Testis (tissue), 2 donors: ENCODE measurements around the gene LYST.

Experiments used
- POLR2A ChIP-seq: fragments of 450-650 bp; IDR thresholded peaks from one replicate; pipeline ENCODE4 v1.6.1; 2017; ENCODE audit warnings: antibody characterized with exemption, mild to moderate bottlenecking, moderate library complexity
- TF ChIP-seq, protein P1 (sequence below), 3 experiments: fragments of 450-650 bp in 2 of 3; fragments of 200-600 bp in 1 of 3; sonication (generic) in 1 of 3; IDR thresholded peaks; one replicate each; pipeline ENCODE4 v1.5.1; 2016 to 2019; ENCODE audit warnings: antibody characterized with exemption in 3 of 3, mild to moderate bottlenecking in 2 of 3, moderate library complexity in 1 of 3

DNA sequence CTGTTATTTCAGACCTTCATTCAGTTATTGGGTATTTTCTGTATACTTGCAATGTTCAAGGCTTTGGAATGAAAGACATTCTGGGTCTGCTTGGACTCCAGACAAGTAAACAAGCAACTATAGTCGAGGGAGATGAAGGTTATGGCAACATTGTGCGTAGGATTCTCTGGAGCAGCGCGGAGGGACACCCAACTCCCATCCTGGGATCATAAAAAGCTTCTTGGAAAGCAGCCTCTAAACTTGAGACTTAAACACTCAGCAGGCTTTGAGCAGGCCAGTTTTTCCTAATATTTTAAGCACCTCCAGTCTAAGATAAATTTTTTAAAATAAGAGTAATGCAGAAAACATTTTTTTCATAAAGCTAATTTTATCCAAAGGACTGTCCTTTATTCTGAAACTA lies 7.6 kb upstream of the LYST start:
- TF ChIP-seq, protein P1, sequence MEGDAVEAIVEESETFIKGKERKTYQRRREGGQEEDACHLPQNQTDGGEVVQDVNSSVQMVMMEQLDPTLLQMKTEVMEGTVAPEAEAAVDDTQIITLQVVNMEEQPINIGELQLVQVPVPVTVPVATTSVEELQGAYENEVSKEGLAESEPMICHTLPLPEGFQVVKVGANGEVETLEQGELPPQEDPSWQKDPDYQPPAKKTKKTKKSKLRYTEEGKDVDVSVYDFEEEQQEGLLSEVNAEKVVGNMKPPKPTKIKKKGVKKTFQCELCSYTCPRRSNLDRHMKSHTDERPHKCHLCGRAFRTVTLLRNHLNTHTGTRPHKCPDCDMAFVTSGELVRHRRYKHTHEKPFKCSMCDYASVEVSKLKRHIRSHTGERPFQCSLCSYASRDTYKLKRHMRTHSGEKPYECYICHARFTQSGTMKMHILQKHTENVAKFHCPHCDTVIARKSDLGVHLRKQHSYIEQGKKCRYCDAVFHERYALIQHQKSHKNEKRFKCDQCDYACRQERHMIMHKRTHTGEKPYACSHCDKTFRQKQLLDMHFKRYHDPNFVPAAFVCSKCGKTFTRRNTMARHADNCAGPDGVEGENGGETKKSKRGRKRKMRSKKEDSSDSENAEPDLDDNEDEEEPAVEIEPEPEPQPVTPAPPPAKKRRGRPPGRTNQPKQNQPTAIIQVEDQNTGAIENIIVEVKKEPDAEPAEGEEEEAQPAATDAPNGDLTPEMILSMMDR (IDR thresholded peaks at IDR 0.05) = no peak
- TF ChIP-seq POLR2A = no peak
